ENCODE data around the gene GPR137. TPM values are rescaled to one million over a fixed set of nuclear protein-coding genes. Genes with fewer than 3 reads are reported as not detected.
A peak's percentile ranks its signal among the peaks of the same experiment; 100 is the strongest.

The GPR137 gene
- total RNA-seq, 2 donors from 2014 or later = 57.7 to 58.4 TPM

- Mint-ChIP-seq H3K4me3 (no peak overlapping the region), H3K27ac (no peak overlapping the region), H3K9me3 (no peaks in the 10 kb centered on the region), H3K36me3 (ENCODE audit: low read depth) (peaks cover 27% of the 10 kb centered on the region), H3K4me1 (peaks cover 3% of the 10 kb centered on the region), H3K27me3 (ENCODE audit: insufficient read depth) (no peaks in the 10 kb centered on the region)
- Histone ChIP-seq H3K9me3 (ENCODE audit: control insufficient read depth, low read length) (no peaks in the 10 kb centered on the region), H3K27me3 (ENCODE audit: control insufficient read depth, insufficient read depth, low read length, poor library complexity, severe bottlenecking) (no peaks in the 10 kb centered on the region), H3K9ac (ENCODE audit: extremely low read depth, low read length, poor library complexity, severe bottlenecking) (no peak overlapping the region), H3K27ac (ENCODE audit: low read depth, low read length) (no peak overlapping the region), H3K4me3 (ENCODE audit: low read length) (no peak overlapping the region), H3K36me3 (ENCODE audit: control insufficient read depth, insufficient read depth, low read length) (peaks cover 9% of the 10 kb centered on the region), H3K4me1 (ENCODE audit: control insufficient read depth, insufficient read depth, low read length) (no peaks in the 10 kb centered on the region)
- WGBS, 2 experiments (ENCODE audit: insufficient coverage in 1 of 2, insufficient read length in 1 of 2) = 91% methylated on average over 11 to 17 of the region's 17 CpGs
- no peak for DNase-seq
- no peak for TF ChIP-seq CTCF (conservative IDR thresholded peaks at IDR 0.05)
Observed at GRCh38 chr11:64276653-64277431, 8.8 kb upstream of the GPR137 start.

GRCh38 chr11:64278576-64279190, 7.0 kb upstream of the GPR137 start:
- peaks cover 3% of the 10 kb centered on the region for H3K4me1 Mint-ChIP-seq
- Histone ChIP-seq H3K27me3 (ENCODE audit: control insufficient read depth, insufficient read depth, low read length, poor library complexity, severe bottlenecking) (no peaks in the 10 kb centered on the region), H3K4me1 (ENCODE audit: control insufficient read depth, insufficient read depth, low read length) (no peaks in the 10 kb centered on the region), H3K9ac (ENCODE audit: extremely low read depth, low read length, poor library complexity, severe bottlenecking) (no peak overlapping the region), H3K4me3 (ENCODE audit: low read length) (no peak overlapping the region), H3K27ac (ENCODE audit: low read depth, low read length) (no peak overlapping the region), H3K9me3 (ENCODE audit: control insufficient read depth, low read length) (no peaks in the 10 kb centered on the region), H3K36me3 (ENCODE audit: control insufficient read depth, insufficient read depth, low read length) (peaks cover 19% of the 10 kb centered on the region)
- no peaks in the 10 kb centered on the region for H3K9me3 Mint-ChIP-seq
- peaks cover 33% of the 10 kb centered on the region for H3K36me3 Mint-ChIP-seq (ENCODE audit: low read depth)
- no peak overlapping the region for H3K27ac Mint-ChIP-seq
- no peaks in the 10 kb centered on the region for H3K27me3 Mint-ChIP-seq (ENCODE audit: insufficient read depth)
- peak; percentile 16 for TF ChIP-seq CTCF (conservative IDR thresholded peaks at IDR 0.05)
- WGBS, 2 experiments (ENCODE audit: insufficient coverage in 1 of 2, insufficient read length in 1 of 2) = 85 to 90% methylated on average over 7 to 8 of the region's 8 CpGs
- no peak overlapping the region for H3K4me3 Mint-ChIP-seq
- DNase-seq = no peak

GRCh38 chr11:64281957-64282770, 3.5 kb upstream of the GPR137 start:
- H3K9ac ChIP-seq (ENCODE audit: extremely low read depth, low read length, poor library complexity, severe bottlenecking) = no peak overlapping the region
- peaks cover 16% of the 10 kb centered on the region for H3K36me3 ChIP-seq (ENCODE audit: control insufficient read depth, insufficient read depth, low read length)
- WGBS, 2 experiments (ENCODE audit: insufficient coverage in 1 of 2, insufficient read length in 1 of 2) = 95% methylated on average over 13 to 22 of the region's 22 CpGs
- peaks cover 4% of the 10 kb centered on the region for H3K4me1 Mint-ChIP-seq
- no peaks in the 10 kb centered on the region for H3K9me3 ChIP-seq (ENCODE audit: control insufficient read depth, low read length)
- no peaks in the 10 kb centered on the region for H3K9me3 Mint-ChIP-seq
- no peak overlapping the region for H3K4me3 ChIP-seq (ENCODE audit: low read length)
- no peak overlapping the region for H3K4me3 Mint-ChIP-seq
- no peaks in the 10 kb centered on the region for H3K4me1 ChIP-seq (ENCODE audit: control insufficient read depth, insufficient read depth, low read length)
- H3K36me3 Mint-ChIP-seq (ENCODE audit: low read depth) = peaks cover 24% of the 10 kb centered on the region
- no peak overlapping the region for H3K27ac Mint-ChIP-seq
- no peak for DNase-seq
- H3K27me3 ChIP-seq (ENCODE audit: control insufficient read depth, insufficient read depth, low read length, poor library complexity, severe bottlenecking) = no peaks in the 10 kb centered on the region
- H3K27me3 Mint-ChIP-seq (ENCODE audit: insufficient read depth) = no peaks in the 10 kb centered on the region
- no peak for TF ChIP-seq CTCF (conservative IDR thresholded peaks at IDR 0.05)
- H3K27ac ChIP-seq (ENCODE audit: low read depth, low read length) = no peak overlapping the region

Data from endodermal cell (in vitro differentiated cells).